Mesenchymal stem cell (in vitro differentiated cells and primary cell): ENCODE measurements around the gene OR12D1.

Source experiments
- DNase-seq: peaks from one replicate; pipeline ENCODE4 v3.0.0-alpha.2; 2013
- H2AFZ ChIP-seq: one replicate; pipeline ENCODE4 v1.6.1; 2013; ENCODE audit warnings: low read depth, mild to moderate bottlenecking, control low read depth, inconsistent platforms, low read length, moderate library complexity
- H2AK5ac ChIP-seq: 2 replicates; pipeline ENCODE4 v1.6.1; 2013; ENCODE audit warnings: low read length, moderate library complexity, mild to moderate bottlenecking, inconsistent platforms; ENCODE audit not compliant: severe bottlenecking
- H2BK120ac ChIP-seq: one replicate; pipeline ENCODE4 v1.6.1; 2013; ENCODE audit warnings: low read depth, mild to moderate bottlenecking, inconsistent platforms, low read length, moderate library complexity
- H2BK12ac ChIP-seq, 2 experiments: one replicate each; pipeline ENCODE4 v1.6.1; 2013; ENCODE audit warnings: inconsistent platforms in 2 of 2, low read length in 2 of 2, mild to moderate bottlenecking in 2 of 2, moderate library complexity in 2 of 2, control low read depth in 1 of 2
- H2BK15ac ChIP-seq: one replicate; pipeline ENCODE4 v1.6.1; 2013; ENCODE audit warnings: mild to moderate bottlenecking, low read depth, inconsistent platforms; ENCODE audit not compliant: poor library complexity, severe bottlenecking
- H2BK5ac ChIP-seq: 2 replicates; pipeline ENCODE4 v1.6.1; 2013; ENCODE audit warnings: low read depth, mild to moderate bottlenecking, low read length, control low read depth, inconsistent platforms; ENCODE audit not compliant: poor library complexity, severe bottlenecking
- H3K14ac ChIP-seq, 2 experiments: one replicate each; pipeline ENCODE4 v1.6.1; 2013; ENCODE audit warnings: inconsistent platforms in 2 of 2, low read length in 2 of 2, control low read depth in 1 of 2, mild to moderate bottlenecking in 1 of 2, moderate library complexity in 1 of 2
- H3K18ac ChIP-seq, 2 experiments: one replicate each; pipeline ENCODE4 v1.6.1; 2013; ENCODE audit warnings: inconsistent platforms in 2 of 2, low read length in 2 of 2, control low read depth in 1 of 2, low read depth in 1 of 2, mild to moderate bottlenecking in 1 of 2
- H3K23ac ChIP-seq, 2 experiments: one replicate each; pipeline ENCODE4 v1.6.1; 2013; ENCODE audit warnings: inconsistent platforms in 2 of 2, low read length in 2 of 2, mild to moderate bottlenecking in 2 of 2, moderate library complexity in 2 of 2, control low read depth in 1 of 2
- H3K27ac ChIP-seq: 2 replicates; pipeline ENCODE4 v1.5.1; 2013; ENCODE audit warnings: mild to moderate bottlenecking, moderate library complexity, low read length, control low read depth, inconsistent platforms; ENCODE audit not compliant: poor library complexity, severe bottlenecking
- H3K27me3 ChIP-seq, 2 experiments: 2 replicates each; pipeline versions ENCODE4 v1.6.1 to v1.7.0; 2013; ENCODE audit warnings: low read length in 2 of 2, mild to moderate bottlenecking in 2 of 2, moderate library complexity in 2 of 2, control low read depth in 1 of 2, inconsistent platforms in 1 of 2; ENCODE audit not compliant: control insufficient read depth in 1 of 2, insufficient read depth in 1 of 2
- H3K36me3 ChIP-seq, 2 experiments: 2 replicates each; pipeline versions ENCODE4 v1.6.1 to v1.7.0; 2013; ENCODE audit warnings: low read length in 2 of 2, control low read depth in 1 of 2, inconsistent platforms in 1 of 2, low read depth in 1 of 2, mild to moderate bottlenecking in 1 of 2; ENCODE audit not compliant: insufficient read depth in 2 of 2, control insufficient read depth in 1 of 2
- H3K4ac ChIP-seq, 2 experiments: one replicate each; pipeline ENCODE4 v1.6.1; 2013; ENCODE audit warnings: inconsistent platforms in 2 of 2, low read length in 2 of 2, mild to moderate bottlenecking in 2 of 2, moderate library complexity in 2 of 2, control low read depth in 1 of 2, low read depth in 1 of 2
- H3K4me1 ChIP-seq: 2 replicates; pipeline ENCODE4 v1.6.1; 2013; ENCODE audit warnings: low read depth, low read length, control low read depth; ENCODE audit not compliant: control insufficient read depth, insufficient read depth
- H3K4me2 ChIP-seq: 2 replicates; pipeline ENCODE4 v1.6.1; 2013; ENCODE audit warnings: low read length, mild to moderate bottlenecking, inconsistent platforms; ENCODE audit not compliant: poor library complexity, severe bottlenecking
- H3K4me3 ChIP-seq, 2 experiments: 2 replicates each; pipeline versions ENCODE4 v1.5.1 to v1.7.0; 2013; ENCODE audit warnings: low read length in 2 of 2, mild to moderate bottlenecking in 2 of 2, control low read depth in 1 of 2, low read depth in 1 of 2; ENCODE audit not compliant: insufficient read depth in 1 of 2
- H3K79me1 ChIP-seq: replicated peaks from 2 replicates; pipeline ENCODE4 v1.6.1; 2013; ENCODE audit warnings: mild to moderate bottlenecking, control low read depth, low read length, inconsistent platforms; ENCODE audit not compliant: poor library complexity, severe bottlenecking
- H3K9ac ChIP-seq: 2 replicates; pipeline ENCODE4 v1.7.0; 2013; ENCODE audit warnings: mild to moderate bottlenecking, low read length, moderate library complexity
- H3K9me3 ChIP-seq: 2 replicates; pipeline ENCODE4 v1.7.0; 2013; ENCODE audit warnings: mild to moderate bottlenecking, low read length; ENCODE audit not compliant: control insufficient read depth
- H4K8ac ChIP-seq: one replicate; pipeline ENCODE4 v1.6.1; 2013; ENCODE audit warnings: inconsistent platforms, mild to moderate bottlenecking, low read length, moderate library complexity
- H4K91ac ChIP-seq: one replicate; pipeline ENCODE4 v1.6.1; 2013; ENCODE audit warnings: mild to moderate bottlenecking, low read length, inconsistent platforms
- WGBS: methylation state at CpG from one replicate; pipeline ENCODE4 v1.1.7; 2013; ENCODE audit warnings: mixed read lengths; 5-methylcytosine and 5-hydroxymethylcytosine counted together

Gene OR12D1

GRCh38 chr6:29466241-29466640, 51.5 kb downstream of the OR12D1 start:
- Histone ChIP-seq H3K14ac (no peak overlapping the region), H3K79me1 (no peaks in the 10 kb centered on the region), H3K23ac (no peak overlapping the region), H2BK12ac (no peak overlapping the region), H4K91ac (no peak overlapping the region), H3K36me3 (no peaks in the 10 kb centered on the region), H2AK5ac (no peak overlapping the region), H3K4me3 (no peak overlapping the region), H3K27me3 (peaks cover 0 to 11% of the 10 kb centered on the region in 2 experiments), H2AFZ (no peak overlapping the region), H3K9me3 (no peaks in the 10 kb centered on the region), H3K4me2 (no peak overlapping the region), H3K4me1 (no peaks in the 10 kb centered on the region), H3K18ac (no peak overlapping the region), H2BK120ac (no peak overlapping the region), H3K9ac (no peak overlapping the region), H3K4ac (no peak overlapping the region), H2BK15ac (no peak overlapping the region), H2BK5ac (no peak overlapping the region), H3K27ac (no peak overlapping the region), H4K8ac (no peak overlapping the region)
- WGBS: 48% methylated on average over 6 of the region's 6 CpGs
- DNase-seq: no peak
